GM12873 (cell line): Measurements from ENCODE around the gene EBNA1BP2.
A peak's percentile ranks its signal among the peaks of the same experiment; 100 is the strongest.

ENCODE experiments used
- CTCF ChIP-seq: IDR thresholded peaks from 2 replicates; pipeline ENCODE4 v1.5.1; 2012; ENCODE audit warnings: low read depth, mild to moderate bottlenecking, moderate library complexity, low read length, control low read depth; ENCODE audit not compliant: insufficient read depth; ENCODE audit errors: missing control alignments

Gene EBNA1BP2

GRCh38 chr1:43144237-43144636 is 27.9 kb downstream of the EBNA1BP2 start:
- no peak for TF ChIP-seq CTCF

- TF ChIP-seq CTCF = peak; percentile 67
Measured at GRCh38 chr1:43143441-43143888, 28.6 kb downstream of the EBNA1BP2 start.

- TF ChIP-seq CTCF = no peak
Measured at GRCh38 chr1:43140583-43140982, 31.5 kb downstream of the EBNA1BP2 start.

- no peak for TF ChIP-seq CTCF
Measured at GRCh38 chr1:43140010-43140409, 32.1 kb downstream of the EBNA1BP2 start.

- TF ChIP-seq CTCF = no peak
Measured at GRCh38 chr1:43137445-43138052, 34.5 kb downstream of the EBNA1BP2 start.

- no peak for TF ChIP-seq CTCF
Measured at GRCh38 chr1:43135857-43136781, 36.0 kb downstream of the EBNA1BP2 start.

- no peak for TF ChIP-seq CTCF
Measured at GRCh38 chr1:43134640-43135039, 37.5 kb downstream of the EBNA1BP2 start.
